WTC11 (cell line): ENCODE measurements around the gene NOXA1.

Source experiments
- ATF3 ChIP-seq: sonication (generic); formaldehyde crosslinking; conservative IDR thresholded peaks from 2 replicates; pipeline ENCODE4 v1.8.1; 2022; ENCODE audit warnings: mild to moderate bottlenecking, missing genetic modification reagents
- CTCF ChIP-seq: fragments of 200-600 bp; IDR thresholded peaks from 2 replicates; pipeline ENCODE4 v1.8.0; 2022; ENCODE audit warnings: antibody characterized with exemption
- ELF4 ChIP-seq: sonication (generic); formaldehyde crosslinking; IDR thresholded peaks from 2 replicates; pipeline ENCODE4 v1.8.1; 2022; ENCODE audit warnings: low read depth, mild to moderate bottlenecking, moderate library complexity, missing genetic modification reagents
- ETV6 ChIP-seq: sonication (generic); formaldehyde crosslinking; IDR thresholded peaks from 2 replicates; pipeline ENCODE4 v1.8.1; 2022; ENCODE audit warnings: mild to moderate bottlenecking, missing genetic modification reagents
- MAX ChIP-seq: sonication (generic); formaldehyde crosslinking; IDR thresholded peaks from 2 replicates; pipeline ENCODE4 v1.8.0; 2022; ENCODE audit warnings: mild to moderate bottlenecking, missing genetic modification reagents
- NR1H2 ChIP-seq: sonication (generic); formaldehyde crosslinking; IDR thresholded peaks from 2 replicates; pipeline ENCODE4 v1.9.0; 2021; ENCODE audit warnings: mild to moderate bottlenecking, moderate library complexity, missing genetic modification reagents
- RELA ChIP-seq: sonication (generic); formaldehyde crosslinking; IDR thresholded peaks from 2 replicates; pipeline ENCODE4 v1.8.1; 2022; ENCODE audit warnings: missing genetic modification reagents, mild to moderate bottlenecking, borderline replicate concordance
- SP1 ChIP-seq: sonication (generic); formaldehyde crosslinking; conservative IDR thresholded peaks from 2 replicates; pipeline ENCODE4 v1.8.1; 2022; ENCODE audit warnings: missing genetic modification reagents
- ZNF416 ChIP-seq: fragments of 250-450 bp; sonication (Bioruptor Pico); IDR thresholded peaks from 2 replicates; pipeline ENCODE4 v1.9.0; 2021; ENCODE audit warnings: mild to moderate bottlenecking, inconsistent platforms
- ZSCAN18 ChIP-seq: fragments of 250-450 bp; sonication (Bioruptor Pico); IDR thresholded peaks from 2 replicates; pipeline ENCODE4 v2.1.2; 2022; ENCODE audit warnings: mild to moderate bottlenecking, moderate library complexity

- TF ChIP-seq CTCF, result no peak
- TF ChIP-seq ETV6 (CRISPR knock-in tag), result no peak
- TF ChIP-seq ZSCAN18, result no peak
- no peak for TF ChIP-seq MAX (CRISPR knock-in tag)
- TF ChIP-seq ELF4, result no peak
- TF ChIP-seq ATF3 (CRISPR knock-in tag), result no peak
- TF ChIP-seq NR1H2 (CRISPR knock-in tag), result no peak
- no peak for TF ChIP-seq RELA (CRISPR knock-in tag)
- TF ChIP-seq ZNF416 (CRISPR knock-in tag), result no peak
- TF ChIP-seq SP1 (CRISPR knock-in tag), result no peak
Measured at GRCh38 chr9:137482094-137482781, 59.0 kb downstream of the NOXA1 start.
